Testis (tissue), 3 donors: ENCODE data around the gene GYPC. TPM values are rescaled to one million over a fixed set of nuclear protein-coding genes. Genes with fewer than 3 reads are reported as not detected.
"Not testable (repeated sequence)": the region's sequence is repeated elsewhere in the genome, so short reads cannot be mapped to it uniquely, and the experiment has no call there.

Experiments used
- DNase-seq: peaks from one replicate; pipeline ENCODE4 v3.0.0-alpha.2; 2019
- H3K27ac ChIP-seq, 2 donors: fragments of 200-600 bp; sonication (generic); one replicate each; pipeline ENCODE4 v1.5.1; 2019
- H3K27me3 ChIP-seq: fragments of 200-600 bp; sonication (generic); one replicate; pipeline ENCODE4 v1.5.1; 2019
- H3K36me3 ChIP-seq: fragments of 200-600 bp; sonication (generic); one replicate; pipeline ENCODE4 v1.5.1; 2017; ENCODE audit warnings: low read depth; ENCODE audit errors: missing control alignments
- H3K4me1 ChIP-seq: fragments of 200-600 bp; sonication (generic); one replicate; pipeline ENCODE4 v1.5.1; 2019
- H3K4me3 ChIP-seq, 2 donors: fragments of 200-600 bp; sonication (generic); one replicate each; pipeline ENCODE4 v1.5.1; 2017 to 2019
- H3K9me3 ChIP-seq: fragments of 200-600 bp; sonication (generic); one replicate; pipeline ENCODE4 v1.5.1; 2017
- CTCF ChIP-seq, 3 experiments: fragments of 450-650 bp in 2 of 3; fragments of 200-600 bp in 1 of 3; sonication (generic) in 1 of 3; IDR thresholded peaks; one replicate each; pipeline ENCODE4 v1.5.1; 2016 to 2019; ENCODE audit warnings: antibody characterized with exemption in 3 of 3, mild to moderate bottlenecking in 2 of 3, moderate library complexity in 1 of 3
- POLR2A ChIP-seq: fragments of 450-650 bp; IDR thresholded peaks from one replicate; pipeline ENCODE4 v1.6.1; 2017; ENCODE audit warnings: antibody characterized with exemption, mild to moderate bottlenecking, moderate library complexity
- WGBS, 2 donors: methylation state at CpG; one replicate each; pipeline ENCODE4 v1.1.5; 2018; 5-methylcytosine and 5-hydroxymethylcytosine counted together
- intact Hi-C: fragments of 100-400 bp; cut with DNase I; formaldehyde crosslinking; loops from one replicate; pipeline ENCODE4 v1.15.1; 2023; ENCODE audit warnings: low total_unique reads
- polyA plus RNA-seq: library from polyadenylated mRNA; stranded (reverse); fragments of 350-450 nt; fragmentation: Illumina TruSeq; extraction: RNeasy Lipid Tissue Mini Kit (QIAGEN cat#74804); gene quantifications from one replicate; pipeline ENCODE4 v1.2.3, GENCODE V29; 2014; ENCODE audit warnings: low read depth, low replicate concordance; ENCODE audit not compliant: insufficient read depth
- total RNA-seq, 2 donors: library from RNA; depleted of rRNA; stranded (reverse); fragments of >200 nt; gene quantifications; one replicate each; pipeline ENCODE4 v1.2.3, GENCODE V29; 2016

The GYPC gene
- total and polyA plus RNA-seq, 3 donors from 2014 or later: 9.9 to 40.2 (median 15.5) TPM

GRCh38 chr2:126637386-126637785 is 18.6 kb upstream of the GYPC start:
- Histone ChIP-seq H3K4me3 (no peak overlapping the region), H3K4me1 (no peaks in the 10 kb centered on the region), H3K27ac (no peak overlapping the region), H3K27me3 (no peaks in the 10 kb centered on the region), H3K36me3 (no peaks in the 10 kb centered on the region), H3K9me3 (no peaks in the 10 kb centered on the region)
- DNase-seq: no peak
- WGBS, 2 donors: 88 to 96% methylated on average over 2 of the region's 2 CpGs
- no peak for TF ChIP-seq CTCF (IDR thresholded peaks at IDR 0.05)
- no peak for TF ChIP-seq POLR2A
- intact Hi-C loops: no loop called here

- WGBS, 2 donors: 86 to 93% methylated on average over 6 of the region's 6 CpGs
- Histone ChIP-seq H3K36me3 (no peaks in the 10 kb centered on the region), H3K27ac (no peak overlapping the region), H3K4me1 (no peaks in the 10 kb centered on the region), H3K27me3 (no peaks in the 10 kb centered on the region), H3K9me3 (no peaks in the 10 kb centered on the region), H3K4me3 (no peak overlapping the region)
- no peak for DNase-seq
- TF ChIP-seq CTCF (IDR thresholded peaks at IDR 0.05): no peak
- TF ChIP-seq POLR2A: no peak
- intact Hi-C loops: no loop called here
Observed at GRCh38 chr2:126638746-126639145, 17.2 kb upstream of the GYPC start.

- Histone ChIP-seq H3K27ac (no peak overlapping the region), H3K36me3 (no peaks in the 10 kb centered on the region), H3K4me3 (no peak overlapping the region), H3K9me3 (no peaks in the 10 kb centered on the region), H3K4me1 (no peaks in the 10 kb centered on the region), H3K27me3 (no peaks in the 10 kb centered on the region)
- TF ChIP-seq POLR2A (no peak), CTCF (IDR thresholded peaks at IDR 0.05) (no peak)
- DNase-seq: no peak
- WGBS, 2 donors: 73 to 86% methylated on average over 3 of the region's 3 CpGs
- intact Hi-C loops: no loop called here
Observed at GRCh38 chr2:126639276-126639675, 16.7 kb upstream of the GYPC start.

GRCh38 chr2:126641294-126641693 is 14.7 kb upstream of the GYPC start:
- H3K27me3 ChIP-seq, intact Hi-C loops, DNase-seq, H3K36me3 ChIP-seq, H3K9me3 ChIP-seq, H3K27ac ChIP-seq, H3K4me1 ChIP-seq, H3K4me3 ChIP-seq: not testable (repeated sequence)
- WGBS, 2 donors: 97% methylated on average over 9 of the region's 9 CpGs

GRCh38 chr2:126642031-126642430 is 13.9 kb upstream of the GYPC start:
- H3K4me1 ChIP-seq: no peaks in the 10 kb centered on the region
- H3K36me3 ChIP-seq: no peaks in the 10 kb centered on the region
- H3K4me3 ChIP-seq: no peak overlapping the region
- no peaks in the 10 kb centered on the region for H3K27me3 ChIP-seq
- intact Hi-C loops: no loop called here
- no peaks in the 10 kb centered on the region for H3K9me3 ChIP-seq
- no peak for TF ChIP-seq CTCF (IDR thresholded peaks at IDR 0.05)
- 67 to 70% methylated on average over 4 of the region's 4 CpGs for WGBS, 2 donors
- no peak for DNase-seq
- H3K27ac ChIP-seq: no peak overlapping the region
